HCT116 (cell line): ENCODE measurements around the gene PGAP6. TPM values are rescaled to one million over a fixed set of nuclear protein-coding genes. Genes with fewer than 3 reads are reported as not detected.

Experiments used
- ATAC-seq: fragments of 200-7000 bp; cut with Tn5 transposase; 2 replicates; pipeline ENCODE4 v1.9.1; 2020; ENCODE audit warnings: mild to moderate bottlenecking, moderate library complexity
- BruUV-seq: library from RNA; stranded (reverse); fragments of 400-500 nt; replicated peaks from 2 replicates; lab custom pipeline; 2021; lab: Mats Ljungman, UMichigan
- CTCF ChIA-PET: fragments of 300-600 bp; sonication (Branson Sonifier 250); formaldehyde crosslinking; loops from one replicate; lab custom pipeline; 2021; ENCODE audit warnings: antibody characterized with exemption; lab: Charles Lee
- POLR2A ChIA-PET: fragments of 300-600, 350-600 bp; sonication (Branson Sonifier 250); formaldehyde crosslinking; loops from one replicate; lab custom pipeline; 2021; ENCODE audit warnings: antibody characterized with exemption; lab: Charles Lee
- RAD21 ChIA-PET, 2 experiments: fragments of 300-600 bp; sonication (Branson Sonifier 250); formaldehyde crosslinking; loops; one replicate each; lab custom pipeline; 2023; ENCODE audit warnings: low total read pairs in 2 of 2; ENCODE audit not compliant: uncharacterized antibody in 2 of 2, unreplicated experiment in 2 of 2, low non-redundant PET in 1 of 2; lab: Charles Lee
- DNase-seq: peaks from one replicate; pipeline ENCODE4 v3.0.0-alpha.2; 2010; ENCODE audit warnings: low read depth, low spot score
- H2AFZ ChIP-seq: fragments of 200-600 bp; shearing (Covaris generic), sonication (generic); 2 replicates; pipeline ENCODE4 v1.6.1; 2017; ENCODE audit warnings: low read depth, mixed run types, mixed read lengths, antibody characterized with exemption, low read length; ENCODE audit not compliant: poor library complexity, severe bottlenecking
- H3K27ac ChIP-seq: 2 replicates; pipeline ENCODE4 v1.5.1; 2012; ENCODE audit warnings: low read depth, low read length
- H3K27me3 ChIP-seq: fragments of 200-600 bp; sonication (generic); 2 replicates; pipeline ENCODE4 v1.6.1; 2016; ENCODE audit warnings: mixed run types, low read length, mixed read lengths; ENCODE audit not compliant: insufficient read depth
- H3K36me3 ChIP-seq, 2 experiments: fragments of 200-500 bp in 1 of 2; fragments of 200-600 bp in 1 of 2; sonication (Bioruptor generic) in 1 of 2; sonication (generic) in 1 of 2; 2 replicates each; pipeline versions ENCODE4 v1.5.1 to v1.6.1; 2014 to 2016; ENCODE audit warnings: low read length in 2 of 2, inconsistent platforms in 1 of 2, mixed read lengths in 1 of 2, mixed run types in 1 of 2; ENCODE audit not compliant: insufficient read depth in 2 of 2, control insufficient read depth in 1 of 2
- H3K4me1 ChIP-seq, 2 experiments: fragments of 200-600 bp in 1 of 2; sonication (generic) in 1 of 2; 2 replicates each; pipeline versions ENCODE4 v1.5.1 to v1.6.1; 2012 to 2017; ENCODE audit warnings: low read length in 2 of 2, inconsistent platforms in 1 of 2, mild to moderate bottlenecking in 1 of 2, mixed read lengths in 1 of 2, mixed run types in 1 of 2, moderate library complexity in 1 of 2; ENCODE audit not compliant: insufficient read depth in 2 of 2, control insufficient read depth in 1 of 2
- H3K4me2 ChIP-seq: fragments of 200-600 bp; sonication (generic); 2 replicates; pipeline ENCODE4 v1.6.1; 2017; ENCODE audit warnings: mixed run types, low read length, mixed read lengths
- H3K4me3 ChIP-seq, 2 experiments: fragments of 200-600 bp in 1 of 2; sonication (generic) in 1 of 2; replicated peaks in 1 of 2; 2 replicates each; pipeline ENCODE4 v1.5.1; 2011 to 2016; ENCODE audit warnings: low read length in 2 of 2, control low read depth in 1 of 2, low read depth in 1 of 2, mild to moderate bottlenecking in 1 of 2, mixed read lengths in 1 of 2, mixed run types in 1 of 2
- H3K79me2 ChIP-seq: fragments of 200-600 bp; sonication (generic); 2 replicates; pipeline ENCODE4 v1.6.1; 2017; ENCODE audit warnings: mild to moderate bottlenecking, mixed run types, low read length, moderate library complexity, mixed read lengths; ENCODE audit not compliant: insufficient read depth
- H3K9ac ChIP-seq: fragments of 200-600 bp; sonication (generic); 2 replicates; pipeline ENCODE4 v1.6.1; 2016; ENCODE audit warnings: low read length, mixed read lengths
- H3K9me2 ChIP-seq: fragments of 200-600 bp; sonication (generic), shearing (Covaris generic); 2 replicates; pipeline ENCODE4 v1.6.1; 2017; ENCODE audit warnings: mixed run types, mild to moderate bottlenecking, moderate library complexity; ENCODE audit not compliant: insufficient read depth
- H3K9me3 ChIP-seq, 2 experiments: fragments of 200-500 bp in 1 of 2; fragments of 200-600 bp in 1 of 2; sonication (Bioruptor generic) in 1 of 2; sonication (generic) in 1 of 2; 2 replicates each; pipeline ENCODE4 v1.6.1; 2014 to 2017; ENCODE audit warnings: low read length in 2 of 2, mixed read lengths in 2 of 2, inconsistent platforms in 1 of 2, low read depth in 1 of 2, mild to moderate bottlenecking in 1 of 2, mixed run types in 1 of 2, moderate library complexity in 1 of 2; ENCODE audit not compliant: control insufficient read depth in 1 of 2, insufficient read depth in 1 of 2
- H4K20me1 ChIP-seq: fragments of 200-600 bp; sonication (generic), shearing (Covaris generic); 2 replicates; pipeline ENCODE4 v1.6.1; 2017; ENCODE audit warnings: mixed run types, mild to moderate bottlenecking, moderate library complexity; ENCODE audit not compliant: insufficient read depth
- ATF3 ChIP-seq: IDR thresholded peaks from 2 replicates; pipeline ENCODE4 v1.6.1; 2012
- MAX ChIP-seq: IDR thresholded peaks from 2 replicates; pipeline ENCODE4 v1.6.1; 2012
- POLR2AphosphoS5 ChIP-seq: IDR thresholded peaks from 2 replicates; pipeline ENCODE4 v1.6.1; 2011; ENCODE audit warnings: mild to moderate bottlenecking, low read depth, low read length, moderate library complexity
- SP1 ChIP-seq: IDR thresholded peaks from 2 replicates; pipeline ENCODE4 v1.6.1; 2012; ENCODE audit warnings: low read depth
- TCF7L2 ChIP-seq: IDR thresholded peaks from 2 replicates; pipeline ENCODE4 v1.7.0; 2011; ENCODE audit warnings: borderline replicate concordance, inconsistent platforms; ENCODE audit not compliant: insufficient read depth, insufficient read length; ENCODE audit errors: extremely low read depth
- YY1 ChIP-seq: IDR thresholded peaks from 2 replicates; pipeline ENCODE4 v1.6.1; 2011; ENCODE audit warnings: low read length, low read depth, moderate library complexity, mild to moderate bottlenecking; ENCODE audit not compliant: insufficient replicate concordance; ENCODE audit errors: extremely low read depth
- ZFX ChIP-seq: fragments of 450-650 bp; IDR thresholded peaks from 2 replicates; pipeline ENCODE4 v1.6.1; 2017
- intact Hi-C: fragments of 100-400 bp; cut with micrococcal nuclease; formaldehyde crosslinking; loops from 2 replicates; pipeline ENCODE4 v1.10.0; 2022
- total RNA-seq: library from RNA; stranded (reverse); gene quantifications from one replicate; pipeline ENCODE4 v1.2.1, GENCODE V29; 2021; ENCODE audit not compliant: unreplicated experiment

The PGAP6 gene
- total RNA-seq, 1 experiment from 2014 or later, result 35.4 TPM

GRCh38 chr16:353404-354290, 28.1 kb downstream of the PGAP6 start:
- ChIA-PET POLR2A (interaction anchor here (0.7 to 1.0 kb wide), 2 partner anchors 17 to 124 kb away, joined by 3 read pairs; partner anchors contain the start of gene MRPL28), CTCF (interaction anchor here (0.6 to 1.3 kb wide), 6 partner anchors 9 to 257 kb away, joined by 3 to 10 read pairs (median 4); partner anchors contain the start of gene MRPL28), RAD21 (interaction anchor here in 1 of 2 experiments (1.0 kb wide), 1 partner anchor 8 kb away, joined by 6 read pairs; no protein-coding TSS in a partner anchor)
- peak overlapping the region; percentile 53; the same call in 1 of the 2 replicates for H3K27ac ChIP-seq
- H3K79me2 ChIP-seq, result peaks cover 28% of the 10 kb centered on the region
- H3K36me3 ChIP-seq, result 0 out of 4 replicates have a peak, but pooled peaks cover 0 to 4% of the 10 kb centered on the region in 2 experiments
- no peak overlapping the region for H2AFZ ChIP-seq
- BruUV-seq, result no TSS peak
- no peaks in the 10 kb centered on the region for H3K27me3 ChIP-seq
- peak overlapping the region; percentile 65 for H3K4me2 ChIP-seq
- ATAC-seq (no peak), DNase-seq (no peak)
- H3K4me3 ChIP-seq, result peak overlapping the region; percentile 26 to 45
- H3K9me3 ChIP-seq, result no peaks in the 10 kb centered on the region
- no peaks in the 10 kb centered on the region for H4K20me1 ChIP-seq
- intact Hi-C loops, result loop anchor here (5.0 kb wide), 1 partner anchor 126 kb away; the partner anchor contains the start of gene LUC7L
- peak overlapping the region; percentile 39 for H3K9ac ChIP-seq
- H3K4me1 ChIP-seq, result peaks cover 2 to 7% of the 10 kb centered on the region in 2 experiments; a peak in 1 of 4 replicates
- no peaks in the 10 kb centered on the region for H3K9me2 ChIP-seq
- TF ChIP-seq ZFX, result no peak
- TF ChIP-seq TCF7L2, result no peak

GRCh38 chr16:352547-353403, 29.0 kb downstream of the PGAP6 start, which contains the start of gene AXIN1:
Gene AXIN1, minus strand, starts transcription at chr16:352723. Its CDS starts 5,698 bp downstream, at chr16:347025.
- peak within 1 kb of the TSS; percentile 54 to 63 for H3K4me3 ChIP-seq
- H3K9ac ChIP-seq, result peak within 1 kb of the TSS; percentile 70
- TF ChIP-seq ATF3 (no peak), SP1 (no peak), YY1 (peak; percentile 27), MAX (0 out of 2 replicates have a peak, but pooled peaks have one; percentile 24), ZFX (0 out of 2 replicates have a peak, but pooled peaks have one; percentile 21), POLR2AphosphoS5 (peak; percentile 50; the same call in 1 of the 2 replicates)
- no TSS peak for BruUV-seq
- no peaks in the 10 kb centered on the region for H3K9me3 ChIP-seq
- peak within 1 kb of the TSS; percentile 59; the same call in 1 of the 2 replicates for H3K27ac ChIP-seq
- ATAC-seq, result peak; percentile 87
- intact Hi-C loops, result loop anchor here (5.0 kb wide), 1 partner anchor 125 kb away; the partner anchor contains the start of gene LUC7L
- ChIA-PET CTCF (interaction anchor here (0.6 to 1.3 kb wide), 6 partner anchors 10 to 256 kb away, joined by 3 to 10 read pairs (median 4); partner anchors contain the start of gene MRPL28), POLR2A (interaction anchor here (0.7 to 1.0 kb wide), 2 partner anchors 18 to 123 kb away, joined by 3 read pairs; partner anchors contain the start of gene MRPL28), RAD21 (interaction anchor here in 1 of 2 experiments (0.6 to 1.0 kb wide), 2 partner anchors 9 to 184 kb away, joined by 4 to 6 read pairs; no protein-coding TSS in a partner anchor)
- H3K36me3 ChIP-seq, result 0 out of 4 replicates have a peak, but pooled peaks cover 0 to 4% of the 10 kb centered on the region in 2 experiments
- H3K4me1 ChIP-seq, result peaks cover 2 to 7% of the 10 kb centered on the region in 2 experiments; a peak in 1 of 4 replicates
- H4K20me1 ChIP-seq, result no peaks in the 10 kb centered on the region
- H2AFZ ChIP-seq, result no peak within 1 kb of the TSS
- no peaks in the 10 kb centered on the region for H3K27me3 ChIP-seq
- no peaks in the 10 kb centered on the region for H3K9me2 ChIP-seq
- DNase-seq, result peak; percentile 81
- peak within 1 kb of the TSS; percentile 66 for H3K4me2 ChIP-seq
- peaks cover 37% of the 10 kb centered on the region for H3K79me2 ChIP-seq
